GM21528 (cell line): Measurements from ENCODE around the gene ATG4A.

ENCODE experiments used
- ATAC-seq: cut with Tn5 transposase; IDR thresholded peaks from one replicate; pipeline ENCODE4 v1.9.1; 2021; ENCODE audit warnings: mild to moderate bottlenecking, moderate library complexity; ENCODE audit not compliant: unreplicated experiment, low FRiP score

ATG4A gene

GRCh38 chrX:108167211-108167872 lies 75.8 kb downstream of the ATG4A start:
- ATAC-seq, result no peak

- no peak for ATAC-seq
These were observed 77.6 kb downstream of the ATG4A start for GRCh38 chrX:108168961-108169740.

- ATAC-seq, result no peak
These were observed 78.2 kb downstream of the ATG4A start for GRCh38 chrX:108169768-108170167.

GRCh38 chrX:108171671-108172070 lies 80.1 kb downstream of the ATG4A start:
- ATAC-seq, result no peak

- ATAC-seq, result no peak
These were observed 82.3 kb downstream of the ATG4A start for GRCh38 chrX:108173874-108174273.

- no peak for ATAC-seq
These were observed 86.0 kb downstream of the ATG4A start for GRCh38 chrX:108177351-108178142.

GRCh38 chrX:108178143-108178498 lies 86.5 kb downstream of the ATG4A start:
- ATAC-seq, result no peak

- no peak for ATAC-seq
These were observed 95.2 kb downstream of the ATG4A start for GRCh38 chrX:108186811-108187210.

- no peak for ATAC-seq
These were observed 106.8 kb downstream of the ATG4A start for GRCh38 chrX:108198420-108198819.

GRCh38 chrX:108199041-108199440 lies 107.5 kb downstream of the ATG4A start:
- no peak for ATAC-seq

GRCh38 chrX:108199691-108200090 lies 108.1 kb downstream of the ATG4A start:
- peak; percentile 63 for ATAC-seq

GRCh38 chrX:108203540-108203939 lies 112.0 kb downstream of the ATG4A start:
- ATAC-seq, result no peak
